K562 (cell line): Measurements from ENCODE around the gene RBM12. TPM values are rescaled to one million over a fixed set of nuclear protein-coding genes. Genes with fewer than 3 reads are reported as not detected.

ENCODE experiments used
- CCAR2 ChIP-seq: fragments of 200-400 bp; formaldehyde crosslinking; IDR thresholded peaks from 2 replicates; pipeline ENCODE4 v1.6.1; 2017; ENCODE audit warnings: mild to moderate bottlenecking, low read depth, low read length
- CTBP1 ChIP-seq: fragments of 450-650 bp; IDR thresholded peaks from 2 replicates; pipeline ENCODE4 v1.6.1; 2016; ENCODE audit warnings: borderline replicate concordance
- ESRRA ChIP-seq: fragments of 450-650 bp; IDR thresholded peaks from 2 replicates; pipeline ENCODE4 v1.6.1; 2014; ENCODE audit warnings: low read depth, mild to moderate bottlenecking, moderate library complexity, borderline replicate concordance
- GABPA ChIP-seq: fragments of 200-800 bp; sonication (Bioruptor generic); conservative IDR thresholded peaks from 2 replicates; pipeline ENCODE4 v1.6.1; 2016; ENCODE audit warnings: low read depth, missing genetic modification characterization, missing compliant biosample characterization
- MCM5 ChIP-seq: fragments of 450-650 bp; IDR thresholded peaks from 2 replicates; pipeline ENCODE4 v1.6.1; 2016; ENCODE audit warnings: low read depth
- MTA3 ChIP-seq: fragments of 450-650 bp; formaldehyde crosslinking; IDR thresholded peaks from 2 replicates; pipeline ENCODE4 v1.6.1; 2017; ENCODE audit warnings: mild to moderate bottlenecking, borderline replicate concordance
- NFIX ChIP-seq: fragments of 250-450 bp; sonication (Bioruptor Pico); IDR thresholded peaks from 2 replicates; pipeline ENCODE4 v1.4.0; 2020; ENCODE audit warnings: low read depth, mild to moderate bottlenecking, moderate library complexity
- NONO ChIP-seq, 2 experiments: fragments of 200-400 bp in 1 of 2; fragments of 450-650 bp in 1 of 2; formaldehyde crosslinking in 1 of 2; IDR thresholded peaks; 2 replicates each; pipeline ENCODE4 v1.6.1; 2017; ENCODE audit warnings: low read depth in 2 of 2, mild to moderate bottlenecking in 2 of 2, moderate library complexity in 2 of 2, low read length in 1 of 2
- SIRT6 ChIP-seq: IDR thresholded peaks from one replicate; pipeline ENCODE4 v1.6.1; 2012; ENCODE audit warnings: low read depth, mild to moderate bottlenecking, control low read depth, inconsistent platforms, low read length, moderate library complexity
- SMAD4 ChIP-seq: fragments of 250-450 bp; sonication (Bioruptor Pico); conservative IDR thresholded peaks from 2 replicates; pipeline ENCODE4 v1.8.0; 2021; ENCODE audit warnings: inconsistent platforms, mild to moderate bottlenecking, moderate library complexity
- SRSF7 ChIP-seq: fragments of 200-400 bp; formaldehyde crosslinking; optimal IDR thresholded peaks from 2 replicates; pipeline ENCODE3; 2017; ENCODE audit warnings: mild to moderate bottlenecking, low read depth, low read length
- SUPT5H ChIP-seq: fragments of 450-650 bp; IDR thresholded peaks from 2 replicates; pipeline ENCODE4 v1.6.1; 2016
- TEAD1 ChIP-seq, 2 experiments: fragments of 450-650 bp in 1 of 2; sonication (generic) in 1 of 2; formaldehyde crosslinking; IDR thresholded peaks; 2 replicates each; pipeline versions ENCODE4 v1.4.0 to v1.8.0; 2020 to 2022; ENCODE audit warnings: mild to moderate bottlenecking in 2 of 2, missing genetic modification reagents in 1 of 2
- ZNF717 ChIP-seq: fragments of 250-450 bp; sonication (Bioruptor Pico); IDR thresholded peaks from 2 replicates; pipeline ENCODE4 v1.5.0; 2021
- polyA plus RNA-seq, 8 experiments: library from polyadenylated mRNA; depleted of rRNA in 4 of 8; stranded (reverse) in 5 of 8; unstranded in 3 of 8; fragments of >200 nt; fragmentation: Nextera tagmentation in 2 of 8; fragmentation: Illumina TruSeq in 1 of 8; extraction: Ambion mirVana in 2 of 8; extraction: Trizol in 1 of 8; gene quantifications; 2 replicates each; pipeline versions ENCODE4 v1.2.1 to v1.2.3, GENCODE V29; 2011 to 2014; ENCODE audit warnings: inconsistent platforms in 1 of 8, missing spikeins in 1 of 8
- total RNA-seq, 7 experiments: library from RNA; depleted of rRNA in 6 of 7; stranded (reverse); fragments of >200 nt in 6 of 7; fragmentation: Illumina TruSeq in 2 of 7; extraction: Trizol in 2 of 7; gene quantifications; 2 replicates each; pipeline versions ENCODE4 v1.2.1 to v1.2.3, GENCODE V29; 2011 to 2021; ENCODE audit warnings: low replicate concordance in 1 of 7
- TF ChIP-seq, protein P1 (sequence below): sonication (generic); formaldehyde crosslinking; IDR thresholded peaks from 2 replicates; pipeline ENCODE4 v1.8.1; 2023; ENCODE audit warnings: mild to moderate bottlenecking, missing genetic modification reagents, moderate library complexity
- TF ChIP-seq, protein P2 (sequence below): IDR thresholded peaks from 3 replicates; pipeline ENCODE4 v1.6.1; 2011; ENCODE audit warnings: borderline replicate concordance, mild to moderate bottlenecking; ENCODE audit not compliant: insufficient read length, insufficient read depth
- TF ChIP-seq, protein P3 (sequence below): fragments of 250-450 bp; sonication (Bioruptor Pico); IDR thresholded peaks from 2 replicates; pipeline ENCODE4 v1.8.0; 2021; ENCODE audit warnings: mild to moderate bottlenecking, moderate library complexity
- TF ChIP-seq, protein P4 (sequence below): fragments of 450-650 bp; IDR thresholded peaks from 2 replicates; pipeline ENCODE4 v1.7.1; 2018; ENCODE audit warnings: mild to moderate bottlenecking, low read depth; ENCODE audit not compliant: partially characterized antibody
- TF ChIP-seq, protein P5 (sequence below): sonication (generic); formaldehyde crosslinking; IDR thresholded peaks from 2 replicates; pipeline ENCODE4 v1.8.1; 2023; ENCODE audit warnings: mild to moderate bottlenecking, missing genetic modification reagents

Gene RBM12
- total and polyA plus RNA-seq, 9 of the 15 experiments (the other 6 are each of a cell fraction or from before 2014, with no cell fraction given), result 5.0 to 162 (median 73.3) TPM

DNA sequence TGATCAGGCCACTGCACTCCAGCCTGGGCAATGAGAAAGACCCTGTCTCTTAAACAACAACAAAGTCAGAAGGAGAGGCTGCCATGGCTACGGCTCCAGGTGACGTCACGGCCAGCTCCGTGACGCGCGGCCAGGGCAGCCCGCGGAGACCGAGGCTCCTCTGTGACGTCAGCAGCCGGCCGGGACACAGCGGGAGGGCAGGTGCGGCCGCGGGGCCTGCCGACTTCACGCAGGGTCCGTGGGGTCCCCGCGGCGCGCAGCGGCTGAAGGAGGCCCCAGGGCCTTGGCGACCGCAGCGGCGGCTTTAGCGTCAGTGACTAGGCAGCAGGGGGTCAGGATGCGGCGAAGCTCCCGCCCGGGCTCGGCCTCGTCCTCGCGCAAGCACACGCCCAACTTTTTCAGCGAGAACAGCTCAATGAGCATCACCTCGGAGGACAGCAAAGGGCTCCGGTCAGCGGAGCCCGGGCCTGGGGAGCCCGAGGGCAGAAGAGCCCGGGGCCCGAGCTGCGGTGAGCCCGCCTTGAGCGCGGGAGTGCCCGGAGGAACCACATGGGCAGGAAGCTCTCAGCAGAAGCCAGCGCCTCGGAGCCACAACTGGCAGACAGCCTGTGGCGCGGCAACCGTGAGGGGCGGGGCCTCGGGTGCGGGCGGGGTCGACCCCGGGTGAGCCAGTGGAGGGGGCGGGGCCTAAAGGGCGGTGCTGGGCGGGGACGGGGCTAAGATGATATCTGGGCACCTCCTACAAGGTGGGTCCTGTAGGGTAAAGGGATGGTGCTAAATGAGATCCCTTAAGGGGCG lies 48.8 kb downstream of the RBM12 start, which contains the start of gene SPAG4 (continued):
- TF ChIP-seq, protein P1, sequence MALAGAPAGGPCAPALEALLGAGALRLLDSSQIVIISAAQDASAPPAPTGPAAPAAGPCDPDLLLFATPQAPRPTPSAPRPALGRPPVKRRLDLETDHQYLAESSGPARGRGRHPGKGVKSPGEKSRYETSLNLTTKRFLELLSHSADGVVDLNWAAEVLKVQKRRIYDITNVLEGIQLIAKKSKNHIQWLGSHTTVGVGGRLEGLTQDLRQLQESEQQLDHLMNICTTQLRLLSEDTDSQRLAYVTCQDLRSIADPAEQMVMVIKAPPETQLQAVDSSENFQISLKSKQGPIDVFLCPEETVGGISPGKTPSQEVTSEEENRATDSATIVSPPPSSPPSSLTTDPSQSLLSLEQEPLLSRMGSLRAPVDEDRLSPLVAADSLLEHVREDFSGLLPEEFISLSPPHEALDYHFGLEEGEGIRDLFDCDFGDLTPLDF (CRISPR knock-in tag), result 0 out of 2 replicates have a peak, but pooled peaks have one; percentile 58
- TF ChIP-seq, protein P2, sequence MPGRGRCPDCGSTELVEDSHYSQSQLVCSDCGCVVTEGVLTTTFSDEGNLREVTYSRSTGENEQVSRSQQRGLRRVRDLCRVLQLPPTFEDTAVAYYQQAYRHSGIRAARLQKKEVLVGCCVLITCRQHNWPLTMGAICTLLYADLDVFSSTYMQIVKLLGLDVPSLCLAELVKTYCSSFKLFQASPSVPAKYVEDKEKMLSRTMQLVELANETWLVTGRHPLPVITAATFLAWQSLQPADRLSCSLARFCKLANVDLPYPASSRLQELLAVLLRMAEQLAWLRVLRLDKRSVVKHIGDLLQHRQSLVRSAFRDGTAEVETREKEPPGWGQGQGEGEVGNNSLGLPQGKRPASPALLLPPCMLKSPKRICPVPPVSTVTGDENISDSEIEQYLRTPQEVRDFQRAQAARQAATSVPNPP, result no peak
- TF ChIP-seq, protein P3, sequence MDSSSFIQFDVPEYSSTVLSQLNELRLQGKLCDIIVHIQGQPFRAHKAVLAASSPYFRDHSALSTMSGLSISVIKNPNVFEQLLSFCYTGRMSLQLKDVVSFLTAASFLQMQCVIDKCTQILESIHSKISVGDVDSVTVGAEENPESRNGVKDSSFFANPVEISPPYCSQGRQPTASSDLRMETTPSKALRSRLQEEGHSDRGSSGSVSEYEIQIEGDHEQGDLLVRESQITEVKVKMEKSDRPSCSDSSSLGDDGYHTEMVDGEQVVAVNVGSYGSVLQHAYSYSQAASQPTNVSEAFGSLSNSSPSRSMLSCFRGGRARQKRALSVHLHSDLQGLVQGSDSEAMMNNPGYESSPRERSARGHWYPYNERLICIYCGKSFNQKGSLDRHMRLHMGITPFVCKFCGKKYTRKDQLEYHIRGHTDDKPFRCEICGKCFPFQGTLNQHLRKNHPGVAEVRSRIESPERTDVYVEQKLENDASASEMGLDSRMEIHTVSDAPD (CRISPR knock-in tag), result no peak
- TF ChIP-seq GABPA (tag), result peak; percentile 53; the same call in 1 of the 2 replicates
- peak; percentile 87 for TF ChIP-seq CTBP1
- TF ChIP-seq NFIX, result no peak
- peak; percentile 68 for TF ChIP-seq SUPT5H
- peak in 1 of 2 experiments; percentile 58; a peak in 1 of 4 replicates for TF ChIP-seq NONO (IDR thresholded peaks at IDR 0.05; ENCODE audit: low read depth in 2 of 2, low read length in 1 of 2)
- TF ChIP-seq, protein P4, sequence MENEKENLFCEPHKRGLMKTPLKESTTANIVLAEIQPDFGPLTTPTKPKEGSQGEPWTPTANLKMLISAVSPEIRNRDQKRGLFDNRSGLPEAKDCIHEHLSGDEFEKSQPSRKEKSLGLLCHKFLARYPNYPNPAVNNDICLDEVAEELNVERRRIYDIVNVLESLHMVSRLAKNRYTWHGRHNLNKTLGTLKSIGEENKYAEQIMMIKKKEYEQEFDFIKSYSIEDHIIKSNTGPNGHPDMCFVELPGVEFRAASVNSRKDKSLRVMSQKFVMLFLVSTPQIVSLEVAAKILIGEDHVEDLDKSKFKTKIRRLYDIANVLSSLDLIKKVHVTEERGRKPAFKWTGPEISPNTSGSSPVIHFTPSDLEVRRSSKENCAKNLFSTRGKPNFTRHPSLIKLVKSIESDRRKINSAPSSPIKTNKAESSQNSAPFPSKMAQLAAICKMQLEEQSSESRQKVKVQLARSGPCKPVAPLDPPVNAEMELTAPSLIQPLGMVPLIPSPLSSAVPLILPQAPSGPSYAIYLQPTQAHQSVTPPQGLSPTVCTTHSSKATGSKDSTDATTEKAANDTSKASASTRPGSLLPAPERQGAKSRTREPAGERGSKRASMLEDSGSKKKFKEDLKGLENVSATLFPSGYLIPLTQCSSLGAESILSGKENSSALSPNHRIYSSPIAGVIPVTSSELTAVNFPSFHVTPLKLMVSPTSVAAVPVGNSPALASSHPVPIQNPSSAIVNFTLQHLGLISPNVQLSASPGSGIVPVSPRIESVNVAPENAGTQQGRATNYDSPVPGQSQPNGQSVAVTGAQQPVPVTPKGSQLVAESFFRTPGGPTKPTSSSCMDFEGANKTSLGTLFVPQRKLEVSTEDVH, result no peak
- TF ChIP-seq SRSF7, result no peak
- TF ChIP-seq ZNF717 (CRISPR knock-in tag), result no peak
- TF ChIP-seq TEAD1 (CRISPR knock-in tag; IDR thresholded peaks at IDR 0.05), result peak in 1 of 2 experiments; percentile 75; a peak in 2 of 4 replicates
- TF ChIP-seq CCAR2, result no peak
- peak; percentile 72 for TF ChIP-seq ESRRA
- peak; percentile 83 for TF ChIP-seq SMAD4 (CRISPR knock-in tag)
- TF ChIP-seq MTA3, result peak; percentile 99
- no peak for TF ChIP-seq MCM5
- no peak for TF ChIP-seq SIRT6
- TF ChIP-seq, protein P5, sequence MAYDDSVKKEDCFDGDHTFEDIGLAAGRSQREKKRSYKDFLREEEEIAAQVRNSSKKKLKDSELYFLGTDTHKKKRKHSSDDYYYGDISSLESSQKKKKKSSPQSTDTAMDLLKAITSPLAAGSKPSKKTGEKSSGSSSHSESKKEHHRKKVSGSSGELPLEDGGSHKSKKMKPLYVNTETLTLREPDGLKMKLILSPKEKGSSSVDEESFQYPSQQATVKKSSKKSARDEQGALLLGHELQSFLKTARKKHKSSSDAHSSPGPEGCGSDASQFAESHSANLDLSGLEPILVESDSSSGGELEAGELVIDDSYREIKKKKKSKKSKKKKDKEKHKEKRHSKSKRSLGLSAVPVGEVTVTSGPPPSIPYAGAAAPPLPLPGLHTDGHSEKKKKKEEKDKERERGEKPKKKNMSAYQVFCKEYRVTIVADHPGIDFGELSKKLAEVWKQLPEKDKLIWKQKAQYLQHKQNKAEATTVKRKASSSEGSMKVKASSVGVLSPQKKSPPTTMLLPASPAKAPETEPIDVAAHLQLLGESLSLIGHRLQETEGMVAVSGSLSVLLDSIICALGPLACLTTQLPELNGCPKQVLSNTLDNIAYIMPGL (CRISPR knock-in tag), result no peak
